Bronchial epithelial cell (primary cell): ENCODE results near the gene NIPSNAP2. TPM values are rescaled to one million over a fixed set of nuclear protein-coding genes. Genes with fewer than 3 reads are reported as not detected.

ENCODE experiments used
- DNase-seq: peaks from one replicate; pipeline ENCODE4 v3.0.0-alpha.2; 2010; ENCODE audit warnings: low read depth
- FAIRE-seq: peaks from 2 replicates; lab custom pipeline; 2011; peaks lifted over from hg19 to GRCh38; lab: Jason Lieb, UNC
- H3K27me3 ChIP-seq: 2 replicates; pipeline ENCODE4 v1.5.1; 2011; ENCODE audit warnings: low read length; ENCODE audit not compliant: control insufficient read depth, insufficient read depth
- H3K36me3 ChIP-seq: 2 replicates; pipeline ENCODE4 v1.5.1; 2011; ENCODE audit warnings: low read length; ENCODE audit not compliant: control insufficient read depth, insufficient read depth
- H3K4me3 ChIP-seq: 2 replicates; pipeline ENCODE4 v1.5.1; 2011; ENCODE audit warnings: mild to moderate bottlenecking, low read depth, low read length, control low read depth
- CTCF ChIP-seq: IDR thresholded peaks from 2 replicates; pipeline ENCODE4 v1.5.1; 2011; ENCODE audit warnings: mild to moderate bottlenecking, moderate library complexity, low read length, control low read depth, inconsistent platforms; ENCODE audit not compliant: insufficient read depth, severe bottlenecking
- total RNA-seq: library from RNA; depleted of rRNA; stranded (reverse); fragments of >200 nt; gene quantifications from 2 replicates; pipeline ENCODE4 v1.2.1, GENCODE V29; 2014

Gene NIPSNAP2
- total RNA-seq = 54.4 and 65.3 TPM in 2 replicates

GRCh38 chr7:55964261-55965099 is at the start of gene NIPSNAP2:
TSS of gene NIPSNAP2 (plus strand) at chr7:55964585. CDS start at chr7:55964610, 25 bp downstream.
- Histone ChIP-seq H3K36me3 (no peaks in the 10 kb centered on the region), H3K4me3 (peak within 1 kb of the TSS; percentile 43), H3K27me3 (no peaks in the 10 kb centered on the region)
- FAIRE-seq (no peak), DNase-seq (no peak)
- TF ChIP-seq CTCF = peak; percentile 22

GRCh38 chr7:55917771-55918170 is 46.6 kb upstream of the NIPSNAP2 start:
- no peak for DNase-seq
- Histone ChIP-seq H3K27me3 (no peaks in the 10 kb centered on the region), H3K4me3 (no peak overlapping the region), H3K36me3 (no peaks in the 10 kb centered on the region)
- peak; percentile 77 for FAIRE-seq
- TF ChIP-seq CTCF = no peak

- TF ChIP-seq CTCF = no peak
- no peaks in the 10 kb centered on the region for H3K27me3 ChIP-seq
- H3K4me3 ChIP-seq = no peak overlapping the region
- no peaks in the 10 kb centered on the region for H3K36me3 ChIP-seq
- no peak for DNase-seq
- FAIRE-seq = no peak
Measured at GRCh38 chr7:55928006-55928767, 36.2 kb upstream of the NIPSNAP2 start.

- FAIRE-seq = no peak
Measured at GRCh38 chr7:55931421-55932151, 32.8 kb upstream of the NIPSNAP2 start.

More at GRCh38 chr7:55931421-55932151, 32.8 kb upstream of the NIPSNAP2 start:
- Histone ChIP-seq H3K27me3 (no peaks in the 10 kb centered on the region), H3K4me3 (no peak overlapping the region), H3K36me3 (no peaks in the 10 kb centered on the region)
- TF ChIP-seq CTCF = no peak
- DNase-seq = no peak
